ENCODE measurements around the gene FARS2.

Gene FARS2

GRCh38 chr6:5754904-5755303, 493.6 kb downstream of the FARS2 start:
- TF ChIP-seq ZNF384 (IDR thresholded peaks at IDR 0.05) (no peak), FOXK2 (IDR thresholded peaks at IDR 0.05) (no peak), ARNT (IDR thresholded peaks at IDR 0.05) (no peak), PKNOX1 (IDR thresholded peaks at IDR 0.05) (no peak), CTBP1 (IDR thresholded peaks at IDR 0.05; ENCODE audit: borderline replicate concordance) (no peak)
- CTCF ChIA-PET: no interaction called here
- POLR2A ChIA-PET: no interaction called here
- DNase-seq (ENCODE audit: extremely low spot score): no peak

GRCh38 chr6:5759571-5759970, 498.3 kb downstream of the FARS2 start:
- no peak for DNase-seq (ENCODE audit: extremely low spot score)
- TF ChIP-seq FOXM1 (IDR thresholded peaks at IDR 0.05; ENCODE audit: borderline replicate concordance): no peak
- TF ChIP-seq ARNT (IDR thresholded peaks at IDR 0.05): no peak
- TF ChIP-seq PKNOX1 (IDR thresholded peaks at IDR 0.05): no peak
- no peak for TF ChIP-seq HDGF (IDR thresholded peaks at IDR 0.05; ENCODE audit: borderline replicate concordance)
- TF ChIP-seq ZNF384 (IDR thresholded peaks at IDR 0.05): no peak
- no peak for TF ChIP-seq FOXK2 (IDR thresholded peaks at IDR 0.05)
- TF ChIP-seq SP1 (IDR thresholded peaks at IDR 0.05): no peak
- TF ChIP-seq ELF4 (IDR thresholded peaks at IDR 0.05): no peak
- TF ChIP-seq FOXA1 (IDR thresholded peaks at IDR 0.05): no peak
- TF ChIP-seq CTBP1 (IDR thresholded peaks at IDR 0.05; ENCODE audit: borderline replicate concordance): no peak
- no peak for TF ChIP-seq SUZ12 (IDR thresholded peaks at IDR 0.05)
- no peak for TF ChIP-seq L3MBTL2 (conservative IDR thresholded peaks at IDR 0.05)
- TF ChIP-seq TARDBP (IDR thresholded peaks at IDR 0.05): no peak
- no peak for TF ChIP-seq BHLHE40 (IDR thresholded peaks at IDR 0.05; ENCODE audit: borderline replicate concordance)
- no peak for TF ChIP-seq NFRKB (IDR thresholded peaks at IDR 0.05)
- no peak for TF ChIP-seq LEF1 (IDR thresholded peaks at IDR 0.05; ENCODE audit: borderline replicate concordance)
- ChIA-PET POLR2A (no interaction called here), CTCF (no interaction called here)

- POLR2A ChIA-PET: no interaction called here
- CTCF ChIA-PET: no interaction called here
- DNase-seq (ENCODE audit: extremely low spot score): no peak
- TF ChIP-seq TARDBP (IDR thresholded peaks at IDR 0.05): no peak
- no peak for TF ChIP-seq SUZ12 (IDR thresholded peaks at IDR 0.05)
These were observed 500.1 kb downstream of the FARS2 start for GRCh38 chr6:5761370-5761769.

DNA sequence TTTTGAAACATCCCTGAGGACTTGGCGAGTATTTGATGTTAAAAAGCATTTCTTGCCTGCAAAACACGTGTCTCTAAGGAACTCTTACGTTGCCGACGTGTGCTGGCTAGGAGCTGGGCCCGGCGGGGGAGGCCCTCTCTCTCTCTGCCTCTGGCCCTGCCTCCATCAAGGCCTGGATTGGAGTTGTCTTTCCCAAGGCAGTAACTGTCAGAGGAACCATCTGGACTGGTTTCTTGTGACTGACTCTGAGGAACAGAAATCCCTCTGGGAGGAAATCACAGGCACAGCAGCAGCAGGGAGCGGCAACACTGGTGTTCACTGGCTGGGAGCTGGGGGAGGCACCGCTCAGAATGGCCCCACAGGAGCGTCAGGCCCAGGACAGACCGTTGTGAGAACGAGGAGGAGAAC, 501.3 kb downstream of the FARS2 start:
- ChIA-PET POLR2A (no interaction called here), CTCF (no interaction called here)
- DNase-seq (ENCODE audit: extremely low spot score): no peak
- TF ChIP-seq ZNF384 (IDR thresholded peaks at IDR 0.05): no peak
- TF ChIP-seq TARDBP (IDR thresholded peaks at IDR 0.05): no peak
- no peak for TF ChIP-seq FOXK2 (IDR thresholded peaks at IDR 0.05)
- TF ChIP-seq BHLHE40 (IDR thresholded peaks at IDR 0.05; ENCODE audit: borderline replicate concordance): no peak
- TF ChIP-seq FOXA1 (IDR thresholded peaks at IDR 0.05): no peak
- no peak for TF ChIP-seq ELF4 (IDR thresholded peaks at IDR 0.05)
- no peak for TF ChIP-seq SP1 (IDR thresholded peaks at IDR 0.05)
- no peak for TF ChIP-seq FOXM1 (IDR thresholded peaks at IDR 0.05; ENCODE audit: borderline replicate concordance)
- no peak for TF ChIP-seq L3MBTL2 (conservative IDR thresholded peaks at IDR 0.05)
- TF ChIP-seq NFRKB (IDR thresholded peaks at IDR 0.05): no peak

DNA sequence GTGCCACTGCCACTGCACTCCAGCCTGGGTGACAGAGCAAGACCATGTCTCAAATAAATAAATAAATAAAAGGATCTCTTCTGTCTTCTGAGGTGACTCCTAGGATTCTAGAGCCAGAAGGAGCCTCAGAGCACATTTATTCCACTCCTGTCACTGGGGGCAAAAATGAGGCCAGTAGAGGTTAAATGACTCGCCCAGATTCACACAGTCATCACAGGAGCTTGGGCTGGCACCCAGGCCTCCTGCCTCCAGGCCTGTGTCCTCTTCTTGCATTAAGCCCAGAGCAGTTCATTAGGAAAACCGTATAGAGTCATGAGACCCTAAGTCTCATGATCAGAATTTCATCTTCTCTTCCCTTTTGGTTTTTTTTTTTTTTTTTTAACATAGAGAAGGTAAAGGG, 502.1 kb downstream of the FARS2 start:
- TF ChIP-seq SP1 (IDR thresholded peaks at IDR 0.05) (no peak), ZNF384 (IDR thresholded peaks at IDR 0.05) (no peak), ARNT (IDR thresholded peaks at IDR 0.05) (no peak), SUZ12 (IDR thresholded peaks at IDR 0.05) (no peak), BHLHE40 (IDR thresholded peaks at IDR 0.05; ENCODE audit: borderline replicate concordance) (no peak), FOXA1 (IDR thresholded peaks at IDR 0.05) (no peak), TARDBP (IDR thresholded peaks at IDR 0.05) (no peak), L3MBTL2 (conservative IDR thresholded peaks at IDR 0.05) (no peak), HDGF (IDR thresholded peaks at IDR 0.05; ENCODE audit: borderline replicate concordance) (no peak), ELF4 (IDR thresholded peaks at IDR 0.05) (no peak), NFRKB (IDR thresholded peaks at IDR 0.05) (no peak), PKNOX1 (IDR thresholded peaks at IDR 0.05) (no peak), FOXK2 (IDR thresholded peaks at IDR 0.05) (no peak), LEF1 (IDR thresholded peaks at IDR 0.05; ENCODE audit: borderline replicate concordance) (no peak), FOXM1 (IDR thresholded peaks at IDR 0.05; ENCODE audit: borderline replicate concordance) (no peak), CTBP1 (IDR thresholded peaks at IDR 0.05; ENCODE audit: borderline replicate concordance) (no peak)
- ChIA-PET CTCF (no interaction called here), POLR2A (no interaction called here)
- no peak for DNase-seq (ENCODE audit: extremely low spot score)

DNA sequence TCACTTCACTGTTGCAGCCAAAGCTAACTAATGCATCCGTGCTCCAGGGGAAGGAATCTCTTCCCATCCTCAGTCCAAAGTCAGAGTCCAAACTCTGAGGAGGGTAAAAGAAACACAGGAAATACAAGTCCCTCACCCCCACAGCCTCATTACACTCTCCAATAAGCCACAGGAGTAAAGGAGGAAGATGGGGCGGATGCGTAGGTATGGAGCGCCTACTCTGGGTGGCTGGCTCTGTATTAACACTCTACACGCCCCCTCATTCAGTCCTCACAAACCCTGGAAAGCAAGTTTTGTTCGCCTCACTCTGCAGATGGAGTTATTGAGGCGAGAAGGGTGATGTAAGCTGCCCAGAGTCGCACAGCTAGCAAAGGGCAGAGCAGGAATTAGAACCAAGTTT, 502.6 kb downstream of the FARS2 start:
- TF ChIP-seq FOXA1 (IDR thresholded peaks at IDR 0.05) (no peak), TARDBP (IDR thresholded peaks at IDR 0.05) (no peak)
- ChIA-PET POLR2A (no interaction called here), CTCF (no interaction called here)
- no peak for DNase-seq (ENCODE audit: extremely low spot score)

- DNase-seq (ENCODE audit: extremely low spot score): no peak
- POLR2A ChIA-PET: no interaction called here
- CTCF ChIA-PET: no interaction called here
- no peak for TF ChIP-seq ZNF384 (IDR thresholded peaks at IDR 0.05)
- no peak for TF ChIP-seq TARDBP (IDR thresholded peaks at IDR 0.05)
- TF ChIP-seq ELF4 (IDR thresholded peaks at IDR 0.05): no peak
- TF ChIP-seq FOXK2 (IDR thresholded peaks at IDR 0.05): no peak
- TF ChIP-seq SP1 (IDR thresholded peaks at IDR 0.05): no peak
- no peak for TF ChIP-seq NFRKB (IDR thresholded peaks at IDR 0.05)
- TF ChIP-seq CTBP1 (IDR thresholded peaks at IDR 0.05; ENCODE audit: borderline replicate concordance): no peak
- no peak for TF ChIP-seq HDGF (IDR thresholded peaks at IDR 0.05; ENCODE audit: borderline replicate concordance)
- no peak for TF ChIP-seq ARNT (IDR thresholded peaks at IDR 0.05)
- TF ChIP-seq LEF1 (IDR thresholded peaks at IDR 0.05; ENCODE audit: borderline replicate concordance): no peak
- no peak for TF ChIP-seq SUZ12 (IDR thresholded peaks at IDR 0.05)
- TF ChIP-seq L3MBTL2 (conservative IDR thresholded peaks at IDR 0.05): no peak
- TF ChIP-seq PKNOX1 (IDR thresholded peaks at IDR 0.05): no peak
- no peak for TF ChIP-seq FOXM1 (IDR thresholded peaks at IDR 0.05; ENCODE audit: borderline replicate concordance)
- no peak for TF ChIP-seq BHLHE40 (IDR thresholded peaks at IDR 0.05; ENCODE audit: borderline replicate concordance)
- no peak for TF ChIP-seq FOXA1 (IDR thresholded peaks at IDR 0.05)
These were observed 503.2 kb downstream of the FARS2 start for GRCh38 chr6:5764401-5764955.
